ENCODE measurements around the gene R3HDM2.

The R3HDM2 gene

GRCh38 chr12:57240066-57240921 is 190.5 kb downstream of the R3HDM2 start:
- peaks cover 10% of the 10 kb centered on the region for H3K36me3 ChIP-seq (ENCODE audit: insufficient read depth, low read length)
- H4K20me1 ChIP-seq (ENCODE audit: insufficient read depth, low read length), result no peaks in the 10 kb centered on the region
- no peaks in the 10 kb centered on the region for H3K9me3 ChIP-seq (ENCODE audit: low read length)
- peak overlapping the region; percentile 78 for H3K4me2 ChIP-seq (ENCODE audit: low read length)
- no peaks in the 10 kb centered on the region for H3K27me3 ChIP-seq (ENCODE audit: insufficient read depth, low read length)
- no peaks in the 10 kb centered on the region for H3F3A ChIP-seq (ENCODE audit: insufficient read depth, low read length)
- peaks cover 79% of the 10 kb centered on the region for H3K4me1 ChIP-seq (ENCODE audit: insufficient read depth, low read length, severe bottlenecking)
- H3K9ac ChIP-seq (ENCODE audit: low read length), result peak overlapping the region; percentile 79
- H3K27ac ChIP-seq (ENCODE audit: low read depth, low read length, poor library complexity, severe bottlenecking), result peak overlapping the region; percentile 93
- TF ChIP-seq CTCF (IDR thresholded peaks at IDR 0.05; ENCODE audit: low read length) (peak; percentile 23; the same call in 1 of the 2 replicates), EZH2 (IDR thresholded peaks at IDR 0.05; ENCODE audit: borderline replicate concordance, low read length) (no peak)
- H3K79me2 ChIP-seq (ENCODE audit: insufficient read depth, low read length), result no peaks in the 10 kb centered on the region
- H3K9me2 ChIP-seq (ENCODE audit: low read depth, low read length), result no peaks in the 10 kb centered on the region
- no peak overlapping the region for H2AFZ ChIP-seq (ENCODE audit: low read length)
- H3K4me3 ChIP-seq (ENCODE audit: low read depth, low read length, poor library complexity, severe bottlenecking), result peak overlapping the region; percentile 61

GRCh38 chr12:57239587-57240065 is 191.2 kb downstream of the R3HDM2 start:
- H3K27me3 ChIP-seq (ENCODE audit: insufficient read depth, low read length), result no peaks in the 10 kb centered on the region
- peak overlapping the region; percentile 78 for H3K4me2 ChIP-seq (ENCODE audit: low read length)
- peaks cover 86% of the 10 kb centered on the region for H3K4me1 ChIP-seq (ENCODE audit: insufficient read depth, low read length, severe bottlenecking)
- peak overlapping the region; percentile 93 for H3K27ac ChIP-seq (ENCODE audit: low read depth, low read length, poor library complexity, severe bottlenecking)
- TF ChIP-seq CTCF (IDR thresholded peaks at IDR 0.05; ENCODE audit: low read length) (no peak), EZH2 (IDR thresholded peaks at IDR 0.05; ENCODE audit: borderline replicate concordance, low read length) (no peak)
- no peaks in the 10 kb centered on the region for H3K9me2 ChIP-seq (ENCODE audit: low read depth, low read length)
- peaks cover 11% of the 10 kb centered on the region for H3K36me3 ChIP-seq (ENCODE audit: insufficient read depth, low read length)
- no peaks in the 10 kb centered on the region for H4K20me1 ChIP-seq (ENCODE audit: insufficient read depth, low read length)
- peak overlapping the region; percentile 61 for H3K4me3 ChIP-seq (ENCODE audit: low read depth, low read length, poor library complexity, severe bottlenecking)
- peak overlapping the region; percentile 79 for H3K9ac ChIP-seq (ENCODE audit: low read length)
- H3K79me2 ChIP-seq (ENCODE audit: insufficient read depth, low read length), result no peaks in the 10 kb centered on the region
- no peak overlapping the region for H2AFZ ChIP-seq (ENCODE audit: low read length)
- H3K9me3 ChIP-seq (ENCODE audit: low read length), result no peaks in the 10 kb centered on the region
- peaks cover 2% of the 10 kb centered on the region; the same call in 1 of the 2 replicates for H3F3A ChIP-seq (ENCODE audit: insufficient read depth, low read length)

GRCh38 chr12:57238854-57239554 is 191.8 kb downstream of the R3HDM2 start:
- peak overlapping the region; percentile 78 for H3K4me2 ChIP-seq (ENCODE audit: low read length)
- no peaks in the 10 kb centered on the region for H3K9me2 ChIP-seq (ENCODE audit: low read depth, low read length)
- H3K79me2 ChIP-seq (ENCODE audit: insufficient read depth, low read length), result no peaks in the 10 kb centered on the region
- peak overlapping the region; percentile 93 for H3K27ac ChIP-seq (ENCODE audit: low read depth, low read length, poor library complexity, severe bottlenecking)
- peak overlapping the region; percentile 79 for H3K9ac ChIP-seq (ENCODE audit: low read length)
- no peak overlapping the region for H2AFZ ChIP-seq (ENCODE audit: low read length)
- TF ChIP-seq CTCF (IDR thresholded peaks at IDR 0.05; ENCODE audit: low read length) (peak; percentile 100), EZH2 (IDR thresholded peaks at IDR 0.05; ENCODE audit: borderline replicate concordance, low read length) (no peak)
- peaks cover 8% of the 10 kb centered on the region; the same call in 1 of the 2 replicates for H3F3A ChIP-seq (ENCODE audit: insufficient read depth, low read length)
- no peaks in the 10 kb centered on the region for H3K27me3 ChIP-seq (ENCODE audit: insufficient read depth, low read length)
- peaks cover 17% of the 10 kb centered on the region for H3K36me3 ChIP-seq (ENCODE audit: insufficient read depth, low read length)
- H3K9me3 ChIP-seq (ENCODE audit: low read length), result no peaks in the 10 kb centered on the region
- H3K4me3 ChIP-seq (ENCODE audit: low read depth, low read length, poor library complexity, severe bottlenecking), result peak overlapping the region; percentile 61
- H4K20me1 ChIP-seq (ENCODE audit: insufficient read depth, low read length), result no peaks in the 10 kb centered on the region
- peaks cover 91% of the 10 kb centered on the region for H3K4me1 ChIP-seq (ENCODE audit: insufficient read depth, low read length, severe bottlenecking)

Data from OCI-LY1 (cell line).